GM23248 (cell line): ENCODE results near the gene ATF1. TPM values are rescaled to one million over a fixed set of nuclear protein-coding genes. Genes with fewer than 3 reads are reported as not detected.

Experiments
- DNase-seq: peaks from one replicate; pipeline ENCODE4 v3.0.0-alpha.2; 2015
- H2AFZ ChIP-seq: fragments of 200-600 bp; sonication (generic); 2 replicates; pipeline ENCODE4 v1.6.1; 2016; ENCODE audit warnings: antibody characterized with exemption
- H3F3A ChIP-seq: fragments of 200-600 bp; sonication (generic); 2 replicates; pipeline ENCODE4 v1.6.1; 2016; ENCODE audit warnings: mild to moderate bottlenecking, antibody characterized with exemption, mixed run types; ENCODE audit not compliant: insufficient read depth
- H3K27ac ChIP-seq: fragments of 200-600 bp; sonication (generic); 2 replicates; pipeline ENCODE4 v1.5.1; 2016; ENCODE audit warnings: mild to moderate bottlenecking
- H3K27me3 ChIP-seq: fragments of 200-600 bp; sonication (generic); replicated peaks from 2 replicates; pipeline ENCODE4 v1.6.1; 2016; ENCODE audit warnings: mild to moderate bottlenecking; ENCODE audit not compliant: insufficient read depth
- H3K36me3 ChIP-seq: fragments of 200-600 bp; sonication (generic); 2 replicates; pipeline ENCODE4 v1.6.1; 2016; ENCODE audit warnings: low read depth, mild to moderate bottlenecking
- H3K4me1 ChIP-seq: fragments of 200-600 bp; sonication (generic); 2 replicates; pipeline ENCODE4 v1.6.1; 2016; ENCODE audit warnings: mild to moderate bottlenecking; ENCODE audit not compliant: insufficient read depth
- H3K4me2 ChIP-seq: fragments of 200-600 bp; sonication (generic); one replicate; pipeline ENCODE4 v1.6.1; 2016; ENCODE audit warnings: mild to moderate bottlenecking; ENCODE audit not compliant: unreplicated experiment
- H3K4me3 ChIP-seq: fragments of 200-600 bp; sonication (generic); 2 replicates; pipeline ENCODE4 v1.5.1; 2016; ENCODE audit warnings: mild to moderate bottlenecking
- H3K79me2 ChIP-seq: fragments of 200-600 bp; sonication (generic); 2 replicates; pipeline ENCODE4 v1.6.1; 2016; ENCODE audit warnings: mild to moderate bottlenecking; ENCODE audit not compliant: insufficient read depth
- H3K9ac ChIP-seq: fragments of 200-600 bp; sonication (generic); 2 replicates; pipeline ENCODE4 v1.6.1; 2016; ENCODE audit warnings: mild to moderate bottlenecking
- H3K9me2 ChIP-seq: fragments of 200-600 bp; sonication (generic); 2 replicates; pipeline ENCODE4 v1.6.1; 2016; ENCODE audit warnings: mixed run types, mild to moderate bottlenecking, moderate library complexity; ENCODE audit not compliant: insufficient read depth
- H3K9me3 ChIP-seq: fragments of 200-600 bp; sonication (generic); one replicate; pipeline ENCODE4 v1.6.1; 2017; ENCODE audit warnings: low read depth
- H4K20me1 ChIP-seq: fragments of 200-600 bp; sonication (generic); 2 replicates; pipeline ENCODE4 v1.6.0; 2016; ENCODE audit not compliant: insufficient read depth
- EZH2 ChIP-seq: fragments of 200-600 bp; sonication (generic); IDR thresholded peaks from 2 replicates; pipeline ENCODE4 v1.6.1; 2018; ENCODE audit warnings: antibody characterized with exemption, mild to moderate bottlenecking; ENCODE audit not compliant: insufficient read depth, poor library complexity, severe bottlenecking
- EZH2phosphoT487 ChIP-seq: fragments of 200-600 bp; sonication (generic); IDR thresholded peaks from 2 replicates; pipeline ENCODE4 v1.6.1; 2018; ENCODE audit warnings: antibody characterized with exemption, moderate library complexity, mild to moderate bottlenecking, low read depth; ENCODE audit not compliant: insufficient read depth
- WGBS, 2 experiments: methylation state at CpG; one replicate each; pipeline ENCODE4 v1.1.6; 2015 to 2017; ENCODE audit warnings: low lambda C conversion rate in 2 of 2, low coverage in 1 of 2; ENCODE audit errors: missing lambda C conversion rate in 2 of 2; 5-methylcytosine and 5-hydroxymethylcytosine counted together
- in situ Hi-C: fragments of 300-500 bp; cut with MboI; formaldehyde crosslinking; loops from 2 replicates; pipeline ENCODE4 v1.15.0; 2020
- polyA plus RNA-seq: library from polyadenylated mRNA; unstranded; fragments of >200 nt; fragmentation: Nextera tagmentation; extraction: Ambion mirVana; gene quantifications from 2 replicates; pipeline ENCODE4 v1.2.1, GENCODE V29; 2016
- total RNA-seq: library from RNA; depleted of rRNA; stranded (reverse); fragments of >200 nt; shearing (Covaris generic); gene quantifications from 2 replicates; pipeline ENCODE4 v1.2.3, GENCODE V29; 2014

Gene ATF1
- total and polyA plus RNA-seq, 2 experiments from 2014 or later = 24.0 to 30.6 TPM

GRCh38 chr12:50728417-50728816, 35.5 kb upstream of the ATF1 start:
- H3K4me1 ChIP-seq = peaks cover 11% of the 10 kb centered on the region
- peaks cover 23% of the 10 kb centered on the region; the same call in 1 of the 2 replicates for H3K36me3 ChIP-seq
- 89 to 90% methylated on average over 7 of the region's 7 CpGs for WGBS, 2 experiments
- H3K4me3 ChIP-seq = no peak overlapping the region
- no peak for TF ChIP-seq EZH2phosphoT487
- no peak for TF ChIP-seq EZH2
- in situ Hi-C loops = no loop called here
- peaks cover 21% of the 10 kb centered on the region; the same call in 1 of the 2 replicates for H3F3A ChIP-seq
- no peak for DNase-seq
- H3K9me3 ChIP-seq = no peaks in the 10 kb centered on the region
- H3K9ac ChIP-seq = no peak overlapping the region
- H3K4me2 ChIP-seq = no peak overlapping the region
- H3K27ac ChIP-seq = no peak overlapping the region
- no peak overlapping the region for H2AFZ ChIP-seq
- H3K9me2 ChIP-seq = no peaks in the 10 kb centered on the region
- no peaks in the 10 kb centered on the region for H4K20me1 ChIP-seq
- no peaks in the 10 kb centered on the region for H3K79me2 ChIP-seq
- no peaks in the 10 kb centered on the region for H3K27me3 ChIP-seq

- H2AFZ ChIP-seq = no peak overlapping the region
- no peak overlapping the region for H3K9ac ChIP-seq
- H3K79me2 ChIP-seq = no peaks in the 10 kb centered on the region
- 69 to 73% methylated on average over 4 of the region's 4 CpGs for WGBS, 2 experiments
- no peak for DNase-seq
- H3K36me3 ChIP-seq = peaks cover 19% of the 10 kb centered on the region; the same call in 1 of the 2 replicates
- no peak overlapping the region for H3K27ac ChIP-seq
- no peak overlapping the region for H3K4me3 ChIP-seq
- H3K27me3 ChIP-seq = no peaks in the 10 kb centered on the region
- peaks cover 21% of the 10 kb centered on the region; the same call in 1 of the 2 replicates for H3F3A ChIP-seq
- no peaks in the 10 kb centered on the region for H3K9me2 ChIP-seq
- no peak for TF ChIP-seq EZH2
- no peak for TF ChIP-seq EZH2phosphoT487
- H4K20me1 ChIP-seq = no peaks in the 10 kb centered on the region
- H3K4me2 ChIP-seq = no peak overlapping the region
- H3K9me3 ChIP-seq = no peaks in the 10 kb centered on the region
- in situ Hi-C loops = no loop called here
- peaks cover 11% of the 10 kb centered on the region for H3K4me1 ChIP-seq
Observed at GRCh38 chr12:50728841-50729240, 35.1 kb upstream of the ATF1 start.

- Histone ChIP-seq H3K79me2 (no peaks in the 10 kb centered on the region), H3K4me2 (peak overlapping the region; percentile 30), H3K27ac (peak overlapping the region; percentile 81), H3K9ac (peak overlapping the region; percentile 63), H3K4me1 (peaks cover 11% of the 10 kb centered on the region), H3F3A (peaks cover 21% of the 10 kb centered on the region; the same call in 1 of the 2 replicates), H3K36me3 (0 out of 2 replicates have a peak, but pooled peaks cover 11% of the 10 kb centered on the region), H3K9me3 (no peaks in the 10 kb centered on the region), H2AFZ (peak overlapping the region; percentile 46; the same call in 1 of the 2 replicates), H3K9me2 (no peaks in the 10 kb centered on the region), H4K20me1 (no peaks in the 10 kb centered on the region), H3K27me3 (no peaks in the 10 kb centered on the region), H3K4me3 (no peak overlapping the region)
- in situ Hi-C loops = no loop called here
- WGBS, 2 experiments = 12 to 13% methylated on average over 9 of the region's 9 CpGs
- TF ChIP-seq EZH2 (no peak), EZH2phosphoT487 (no peak)
- DNase-seq = peak; percentile 97
Observed at GRCh38 chr12:50732591-50732990, 31.3 kb upstream of the ATF1 start.

GRCh38 chr12:50733706-50734105, 30.2 kb upstream of the ATF1 start:
- Histone ChIP-seq H3K4me1 (peaks cover 11% of the 10 kb centered on the region), H3K36me3 (0 out of 2 replicates have a peak, but pooled peaks cover 10% of the 10 kb centered on the region), H3F3A (peaks cover 21% of the 10 kb centered on the region; the same call in 1 of the 2 replicates), H3K4me2 (no peak overlapping the region), H3K27me3 (no peaks in the 10 kb centered on the region), H3K27ac (no peak overlapping the region), H2AFZ (no peak overlapping the region), H3K79me2 (no peaks in the 10 kb centered on the region), H3K9ac (no peak overlapping the region), H3K9me2 (no peaks in the 10 kb centered on the region), H4K20me1 (no peaks in the 10 kb centered on the region), H3K4me3 (no peak overlapping the region), H3K9me3 (no peaks in the 10 kb centered on the region)
- no peak for TF ChIP-seq EZH2phosphoT487
- TF ChIP-seq EZH2 = no peak
- DNase-seq = no peak
- in situ Hi-C loops = no loop called here
- WGBS, 2 experiments = 83 to 92% methylated on average over 3 of the region's 3 CpGs
